Nephron (organoid): ENCODE measurements around the gene SFXN5.

Experiments
- H3K27ac Mint-ChIP-seq, 3 experiments: 2 replicates each; pipeline ENCODE4 v1.8.0; 2020; ENCODE audit warnings: mixed read lengths in 3 of 3, mild to moderate bottlenecking in 2 of 3, moderate library complexity in 1 of 3
- H3K27me3 Mint-ChIP-seq: 2 replicates; pipeline ENCODE4 v1.8.0; 2021; ENCODE audit warnings: low read depth, mild to moderate bottlenecking, moderate library complexity, mixed read lengths
- H3K36me3 Mint-ChIP-seq: 2 replicates; pipeline ENCODE4 v1.8.0; 2020; ENCODE audit warnings: low read depth, mixed read lengths
- H3K4me1 Mint-ChIP-seq: 2 replicates; pipeline ENCODE4 v1.8.0; 2020; ENCODE audit warnings: mixed read lengths
- H3K4me3 Mint-ChIP-seq, 3 experiments: 2 replicates each; pipeline ENCODE4 v1.8.0; 2020; ENCODE audit warnings: mild to moderate bottlenecking in 3 of 3, mixed read lengths in 3 of 3, moderate library complexity in 2 of 3
- H3K9me3 Mint-ChIP-seq: 2 replicates; pipeline ENCODE4 v1.8.0; 2020; ENCODE audit warnings: mixed read lengths
- TF ChIP-seq, protein P1 (sequence below), 3 experiments: fragments of 200-600 bp; sonication (generic); IDR thresholded peaks; one replicate each; pipeline ENCODE4 v1.5.0; 2021; ENCODE audit warnings: antibody characterized with exemption in 3 of 3; ENCODE audit not compliant: unreplicated experiment in 3 of 3

The SFXN5 gene

DNA sequence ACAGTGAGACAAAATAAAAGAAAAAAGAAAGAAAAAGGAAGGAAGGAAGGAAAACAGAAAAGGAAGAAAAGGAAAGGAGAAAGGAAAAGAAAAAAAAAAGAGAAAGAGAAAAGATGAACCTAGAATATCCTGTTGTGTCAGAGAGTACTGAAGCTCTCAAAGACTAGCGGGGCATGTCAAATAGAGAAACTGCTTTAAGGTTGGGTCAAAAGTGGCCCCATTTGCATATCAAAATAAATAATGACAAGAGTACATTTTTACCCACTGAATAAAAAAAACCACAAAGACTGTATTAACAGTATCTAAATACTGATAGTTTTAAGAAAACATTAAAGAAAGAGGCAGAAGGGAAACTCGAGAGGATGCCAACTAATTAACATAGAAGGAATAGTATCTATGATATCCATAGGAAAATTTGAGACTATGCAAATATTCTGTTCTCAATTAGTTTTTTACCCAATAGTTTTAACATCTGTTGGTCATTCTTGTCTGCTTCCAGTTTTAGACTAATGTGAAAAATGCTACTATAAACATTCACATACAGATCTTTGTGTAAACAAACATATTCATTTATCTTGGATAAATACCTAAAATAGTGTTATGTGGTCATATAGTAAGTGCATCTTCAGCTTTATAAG lies 53.2 kb downstream of the SFXN5 start:
- Mint-ChIP-seq H3K4me3 (no peak overlapping the region), H3K9me3 (no peaks in the 10 kb centered on the region), H3K27ac (no peak overlapping the region), H3K36me3 (peaks cover 18% of the 10 kb centered on the region), H3K4me1 (no peaks in the 10 kb centered on the region), H3K27me3 (no peaks in the 10 kb centered on the region)
- TF ChIP-seq, protein P1, sequence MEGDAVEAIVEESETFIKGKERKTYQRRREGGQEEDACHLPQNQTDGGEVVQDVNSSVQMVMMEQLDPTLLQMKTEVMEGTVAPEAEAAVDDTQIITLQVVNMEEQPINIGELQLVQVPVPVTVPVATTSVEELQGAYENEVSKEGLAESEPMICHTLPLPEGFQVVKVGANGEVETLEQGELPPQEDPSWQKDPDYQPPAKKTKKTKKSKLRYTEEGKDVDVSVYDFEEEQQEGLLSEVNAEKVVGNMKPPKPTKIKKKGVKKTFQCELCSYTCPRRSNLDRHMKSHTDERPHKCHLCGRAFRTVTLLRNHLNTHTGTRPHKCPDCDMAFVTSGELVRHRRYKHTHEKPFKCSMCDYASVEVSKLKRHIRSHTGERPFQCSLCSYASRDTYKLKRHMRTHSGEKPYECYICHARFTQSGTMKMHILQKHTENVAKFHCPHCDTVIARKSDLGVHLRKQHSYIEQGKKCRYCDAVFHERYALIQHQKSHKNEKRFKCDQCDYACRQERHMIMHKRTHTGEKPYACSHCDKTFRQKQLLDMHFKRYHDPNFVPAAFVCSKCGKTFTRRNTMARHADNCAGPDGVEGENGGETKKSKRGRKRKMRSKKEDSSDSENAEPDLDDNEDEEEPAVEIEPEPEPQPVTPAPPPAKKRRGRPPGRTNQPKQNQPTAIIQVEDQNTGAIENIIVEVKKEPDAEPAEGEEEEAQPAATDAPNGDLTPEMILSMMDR (IDR thresholded peaks at IDR 0.05; ENCODE audit: unreplicated experiment in 3 of 3) = no peak

DNA sequence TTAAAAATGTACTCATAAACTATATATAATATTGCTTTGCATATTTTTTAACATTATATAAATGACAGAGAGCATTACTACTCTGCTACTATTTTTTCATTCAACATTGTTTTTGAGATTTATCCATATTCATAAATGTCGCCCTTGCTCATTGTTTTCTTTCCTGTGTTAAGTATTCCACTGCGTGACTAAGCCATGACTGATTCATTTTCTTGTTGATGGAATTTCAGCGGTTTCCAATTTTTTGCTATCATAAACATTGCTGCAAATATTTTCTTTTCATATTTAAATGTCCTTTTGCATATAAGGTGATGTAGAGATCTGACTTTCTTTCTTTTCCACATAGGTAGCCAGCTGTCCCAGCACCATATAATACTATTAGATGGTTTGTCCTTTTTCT lies 57.6 kb downstream of the SFXN5 start:
- TF ChIP-seq, protein P1 (IDR thresholded peaks at IDR 0.05; ENCODE audit: unreplicated experiment in 3 of 3) = no peak
- peaks cover 11% of the 10 kb centered on the region for H3K36me3 Mint-ChIP-seq
- H3K27me3 Mint-ChIP-seq = no peaks in the 10 kb centered on the region
- no peaks in the 10 kb centered on the region for H3K9me3 Mint-ChIP-seq
- no peaks in the 10 kb centered on the region for H3K4me1 Mint-ChIP-seq
- H3K4me3 Mint-ChIP-seq = no peak overlapping the region
- no peak overlapping the region for H3K27ac Mint-ChIP-seq

DNA sequence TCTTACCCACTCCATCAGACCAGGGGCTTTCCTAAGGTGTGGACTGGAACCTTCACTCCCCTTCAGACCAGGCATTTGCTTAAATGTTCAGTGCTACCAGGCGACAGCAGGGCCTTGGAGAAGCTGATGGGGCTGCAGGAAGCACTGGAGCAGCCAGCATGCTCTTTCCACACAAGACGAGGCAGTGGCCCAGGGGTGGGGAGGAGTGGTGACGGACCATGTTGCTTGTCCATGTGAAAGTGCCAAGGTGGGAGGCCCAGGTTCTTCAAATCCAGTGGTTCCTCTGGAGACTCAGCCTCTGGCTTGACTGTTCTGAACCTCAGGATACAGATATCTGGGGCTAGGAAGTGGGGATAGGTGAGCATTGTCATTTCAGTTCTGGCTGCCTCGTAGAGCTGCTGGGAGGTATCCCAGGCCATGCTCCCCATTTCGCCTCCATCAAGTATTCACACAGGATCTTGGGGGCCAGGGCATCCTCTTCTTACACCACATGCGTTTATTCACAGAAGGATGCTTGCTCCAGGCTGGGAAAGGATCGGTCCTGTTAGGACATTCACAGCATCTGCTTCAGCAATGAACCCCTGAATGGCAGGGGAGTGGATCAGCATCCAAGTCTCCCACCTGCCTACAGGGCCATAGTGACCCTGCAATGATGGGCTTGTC lies 62.2 kb downstream of the SFXN5 start:
- Mint-ChIP-seq H3K9me3 (no peaks in the 10 kb centered on the region), H3K27me3 (no peaks in the 10 kb centered on the region)
- TF ChIP-seq, protein P1 (IDR thresholded peaks at IDR 0.05; ENCODE audit: unreplicated experiment in 3 of 3) = no peak

DNA sequence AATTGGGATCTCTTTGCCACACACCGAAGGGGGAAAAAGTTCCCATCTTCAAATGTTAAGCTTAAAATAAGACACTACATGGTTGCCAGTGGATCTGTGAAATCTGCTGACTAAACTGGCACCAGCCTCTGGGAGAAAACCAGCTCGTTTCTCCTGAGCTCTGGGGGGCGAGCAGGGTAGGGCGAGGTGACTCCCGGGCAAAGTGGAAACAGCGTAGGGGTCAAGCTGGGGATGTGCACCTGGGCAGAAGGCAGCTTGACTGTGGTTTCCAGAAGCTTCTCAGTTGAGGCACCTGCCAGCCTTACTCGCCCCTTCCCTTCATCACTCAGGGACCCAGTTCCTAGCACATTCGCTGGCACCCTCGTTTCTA lies 62.8 kb downstream of the SFXN5 start:
- no peak overlapping the region for H3K4me3 Mint-ChIP-seq
- no peaks in the 10 kb centered on the region for H3K27me3 Mint-ChIP-seq
- H3K4me1 Mint-ChIP-seq = peaks cover 7% of the 10 kb centered on the region
- no peaks in the 10 kb centered on the region for H3K9me3 Mint-ChIP-seq
- no peak overlapping the region for H3K27ac Mint-ChIP-seq
- H3K36me3 Mint-ChIP-seq = no peaks in the 10 kb centered on the region
- TF ChIP-seq, protein P1 (IDR thresholded peaks at IDR 0.05; ENCODE audit: unreplicated experiment in 3 of 3) = no peak

More for the DNA sequence above, 62.2 kb downstream of the SFXN5 start:
- Mint-ChIP-seq H3K4me1 (peaks cover 7% of the 10 kb centered on the region), H3K4me3 (no peak overlapping the region), H3K27ac (no peak overlapping the region), H3K36me3 (no peaks in the 10 kb centered on the region)

DNA sequence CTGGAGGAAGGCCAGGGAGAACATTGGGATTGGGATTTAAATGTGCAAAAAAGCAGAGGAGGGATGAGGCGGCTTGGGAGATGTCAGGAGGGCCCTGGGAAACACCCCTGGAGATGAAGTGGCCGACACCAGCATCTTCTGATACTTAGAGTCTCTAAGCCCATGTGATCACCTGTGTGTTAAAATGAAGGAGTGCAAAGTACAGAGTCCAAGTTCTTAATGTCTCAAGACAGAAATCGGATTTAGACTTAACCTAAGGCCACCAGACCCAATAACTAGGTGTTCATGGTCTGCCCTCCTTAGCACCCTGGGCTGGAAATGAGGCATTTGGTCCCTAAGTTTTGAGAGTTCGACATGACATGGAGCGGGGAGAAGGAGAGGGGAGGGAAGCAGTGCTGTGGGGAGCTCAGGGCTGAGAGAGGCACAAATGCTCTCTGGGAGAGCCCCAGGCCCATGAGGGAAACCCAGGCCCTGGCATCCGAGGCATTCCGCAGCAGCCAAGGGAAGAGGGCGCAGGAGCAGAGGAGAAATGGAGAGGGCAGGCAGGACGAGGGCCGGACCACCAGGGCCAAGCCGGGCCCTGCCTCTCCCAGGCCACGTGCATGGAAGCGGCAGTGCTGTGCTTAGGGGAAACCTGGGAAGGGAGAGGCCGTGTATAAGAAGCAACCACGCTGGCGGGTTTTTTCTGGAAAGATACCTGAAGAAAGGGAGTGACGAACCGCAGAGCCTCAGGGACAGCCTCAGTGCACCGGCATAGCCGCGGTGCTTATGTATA lies 63.3 kb downstream of the SFXN5 start:
- H3K9me3 Mint-ChIP-seq = no peaks in the 10 kb centered on the region
- H3K27ac Mint-ChIP-seq = peak overlapping the region in 1 of 3 experiments; percentile 17
- no peaks in the 10 kb centered on the region for H3K36me3 Mint-ChIP-seq
- H3K4me3 Mint-ChIP-seq = no peak overlapping the region
- TF ChIP-seq, protein P1 (IDR thresholded peaks at IDR 0.05; ENCODE audit: unreplicated experiment in 3 of 3) = no peak
- no peaks in the 10 kb centered on the region for H3K27me3 Mint-ChIP-seq
- H3K4me1 Mint-ChIP-seq = peaks cover 7% of the 10 kb centered on the region
